ENCODE results near the gene ARHGAP26. TPM values are rescaled to one million over a fixed set of nuclear protein-coding genes. Genes with fewer than 3 reads are reported as not detected.
"Not testable (repeated sequence)": the region's sequence is repeated elsewhere in the genome, so short reads cannot be mapped to it uniquely, and the experiment has no call there.

The ARHGAP26 gene
- total and polyA plus RNA-seq, 2 experiments from 2014 or later, result 9.5 to 16.8 TPM

DNA sequence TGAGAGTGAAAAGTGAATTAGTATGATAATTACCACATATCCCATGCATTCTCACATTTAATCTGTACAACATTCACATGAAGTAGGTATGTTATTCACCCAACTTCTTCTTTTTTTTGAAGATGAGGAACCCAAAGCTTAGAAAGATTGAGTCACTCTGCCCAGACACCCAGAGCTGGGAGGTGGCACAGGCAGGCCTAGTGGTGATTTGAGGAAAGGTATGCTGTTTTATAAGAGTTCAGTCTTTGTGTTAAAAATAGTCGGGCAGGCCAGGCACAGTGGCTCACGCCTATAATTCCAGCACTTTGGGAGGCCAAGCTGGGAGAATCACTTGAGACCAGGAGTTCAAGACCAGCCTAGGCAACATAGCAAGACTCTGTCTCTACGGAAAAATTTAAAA is 348.0 kb downstream of the ARHGAP26 start:
- no peaks in the 10 kb centered on the region for H4K20me1 ChIP-seq (replicated peaks; ENCODE audit: insufficient read depth)
- H3K79me2 ChIP-seq (replicated peaks; ENCODE audit: insufficient read depth), result no peaks in the 10 kb centered on the region
- H3K27me3 Mint-ChIP-seq (ENCODE audit: insufficient read depth, low read depth, poor library complexity), result peaks cover 2% of the 10 kb centered on the region
- DNase-seq (ENCODE audit: low spot score) (no peak), ATAC-seq (peak; percentile 66)
- no peaks in the 10 kb centered on the region for H3F3A ChIP-seq (replicated peaks; ENCODE audit: low read depth)
- no peak for TF ChIP-seq JUNB (IDR thresholded peaks at IDR 0.05; ENCODE audit: unreplicated experiment)
- TF ChIP-seq, protein P1, sequence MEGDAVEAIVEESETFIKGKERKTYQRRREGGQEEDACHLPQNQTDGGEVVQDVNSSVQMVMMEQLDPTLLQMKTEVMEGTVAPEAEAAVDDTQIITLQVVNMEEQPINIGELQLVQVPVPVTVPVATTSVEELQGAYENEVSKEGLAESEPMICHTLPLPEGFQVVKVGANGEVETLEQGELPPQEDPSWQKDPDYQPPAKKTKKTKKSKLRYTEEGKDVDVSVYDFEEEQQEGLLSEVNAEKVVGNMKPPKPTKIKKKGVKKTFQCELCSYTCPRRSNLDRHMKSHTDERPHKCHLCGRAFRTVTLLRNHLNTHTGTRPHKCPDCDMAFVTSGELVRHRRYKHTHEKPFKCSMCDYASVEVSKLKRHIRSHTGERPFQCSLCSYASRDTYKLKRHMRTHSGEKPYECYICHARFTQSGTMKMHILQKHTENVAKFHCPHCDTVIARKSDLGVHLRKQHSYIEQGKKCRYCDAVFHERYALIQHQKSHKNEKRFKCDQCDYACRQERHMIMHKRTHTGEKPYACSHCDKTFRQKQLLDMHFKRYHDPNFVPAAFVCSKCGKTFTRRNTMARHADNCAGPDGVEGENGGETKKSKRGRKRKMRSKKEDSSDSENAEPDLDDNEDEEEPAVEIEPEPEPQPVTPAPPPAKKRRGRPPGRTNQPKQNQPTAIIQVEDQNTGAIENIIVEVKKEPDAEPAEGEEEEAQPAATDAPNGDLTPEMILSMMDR (conservative IDR thresholded peaks at IDR 0.05; ENCODE audit: low read depth in 2 of 2), result 0 out of 4 replicates have a peak, but pooled peaks of 1 of the 2 experiments have one; percentile 28
- TF ChIP-seq EZH2 (IDR thresholded peaks at IDR 0.05; ENCODE audit: low read depth, unreplicated experiment), result no peak
- peaks cover 2% of the 10 kb centered on the region; the same call in 1 of the 3 replicates for H3K36me3 Mint-ChIP-seq (ENCODE audit: low read depth)
- H3K27me3 ChIP-seq (ENCODE audit: insufficient read depth), result no peaks in the 10 kb centered on the region
- H3K4me2 ChIP-seq, result no peak overlapping the region
- no peaks in the 10 kb centered on the region for H3K9me3 Mint-ChIP-seq
- peaks cover 40% of the 10 kb centered on the region for H3K4me1 Mint-ChIP-seq
- no peaks in the 10 kb centered on the region for H3K36me3 ChIP-seq (ENCODE audit: insufficient read depth)
- H2AFZ ChIP-seq, result no peak overlapping the region
- peak overlapping the region; percentile 42; the same call in 1 of the 2 replicates for H3K27ac Mint-ChIP-seq
- H3K27ac ChIP-seq (ENCODE audit: low read depth), result no peak overlapping the region
- peaks cover 35% of the 10 kb centered on the region for H3K4me1 ChIP-seq (ENCODE audit: insufficient read depth)
- no peak overlapping the region for H3K4me3 Mint-ChIP-seq
- no peak overlapping the region for H3K4me3 ChIP-seq
- H3K9me2 ChIP-seq (ENCODE audit: insufficient read depth), result peaks cover 9% of the 10 kb centered on the region

DNA sequence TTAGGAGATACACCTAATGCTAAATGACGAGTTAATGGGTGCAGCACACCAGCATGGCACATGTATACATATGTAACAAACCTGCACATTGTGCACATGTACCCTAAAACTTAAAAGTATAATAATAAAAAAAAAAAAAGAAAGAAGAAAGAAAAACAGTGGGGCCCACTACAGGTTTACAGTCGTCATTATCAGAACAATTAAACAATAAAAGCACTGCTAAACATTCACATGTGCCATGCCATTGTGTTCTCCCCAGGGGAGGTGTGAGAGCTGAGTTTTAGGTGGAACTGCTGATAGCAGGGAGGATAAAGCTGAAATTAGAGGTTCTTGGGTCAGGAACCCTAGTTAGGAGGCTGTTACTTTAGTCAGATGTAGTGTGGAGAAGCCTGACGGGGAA is 348.6 kb downstream of the ARHGAP26 start:
- H4K20me1 ChIP-seq (replicated peaks; ENCODE audit: insufficient read depth); H2AFZ ChIP-seq; H3K27me3 Mint-ChIP-seq (ENCODE audit: insufficient read depth, low read depth, poor library complexity); H3F3A ChIP-seq (replicated peaks; ENCODE audit: low read depth); H3K36me3 Mint-ChIP-seq (ENCODE audit: low read depth); H3K4me3 ChIP-seq; H3K27me3 ChIP-seq (ENCODE audit: insufficient read depth); H3K9me2 ChIP-seq (ENCODE audit: insufficient read depth); H3K36me3 ChIP-seq (ENCODE audit: insufficient read depth); H3K79me2 ChIP-seq (replicated peaks; ENCODE audit: insufficient read depth); DNase-seq (ENCODE audit: low spot score); H3K27ac ChIP-seq (ENCODE audit: low read depth); H3K4me3 Mint-ChIP-seq; H3K9me3 Mint-ChIP-seq: not testable (repeated sequence)
- peak overlapping the region; percentile 45 for H3K27ac Mint-ChIP-seq
- H3K4me1 Mint-ChIP-seq, result peaks cover 40% of the 10 kb centered on the region
- peak overlapping the region; percentile 4; the same call in 1 of the 2 replicates for H3K4me2 ChIP-seq
- ATAC-seq, result peak; percentile 34; the same call in 2 of the 3 replicates
- peaks cover 35% of the 10 kb centered on the region for H3K4me1 ChIP-seq (ENCODE audit: insufficient read depth)

DNA sequence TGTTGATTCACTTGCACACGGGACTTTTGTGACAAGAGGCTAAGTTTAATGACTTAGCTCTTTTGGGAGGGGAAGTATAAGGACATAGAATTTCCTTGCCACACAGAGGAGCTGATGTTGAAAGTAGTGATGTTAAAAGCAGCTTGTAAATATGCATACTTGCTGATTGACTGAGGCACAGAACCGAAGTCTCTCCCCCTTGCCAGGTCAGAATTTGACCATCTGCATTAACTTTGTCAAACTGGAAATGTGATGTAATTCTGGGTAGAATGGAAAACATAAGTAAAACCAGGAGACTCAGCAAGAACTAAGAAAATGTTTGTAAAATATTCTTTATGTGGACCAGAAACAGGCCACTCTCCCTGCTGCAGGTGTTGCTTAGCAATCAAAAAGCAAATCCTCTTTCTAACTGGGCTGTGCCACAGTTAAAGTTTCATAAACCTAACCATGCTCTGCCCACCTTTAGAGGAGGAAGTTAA is 349.2 kb downstream of the ARHGAP26 start:
- Histone ChIP-seq H3F3A (replicated peaks; ENCODE audit: low read depth) (no peaks in the 10 kb centered on the region), H4K20me1 (replicated peaks; ENCODE audit: insufficient read depth) (no peaks in the 10 kb centered on the region), H3K9me2 (ENCODE audit: insufficient read depth) (peaks cover 9% of the 10 kb centered on the region), H3K36me3 (ENCODE audit: insufficient read depth) (no peaks in the 10 kb centered on the region), H3K4me3 (no peak overlapping the region), H3K4me1 (ENCODE audit: insufficient read depth) (peaks cover 35% of the 10 kb centered on the region), H3K79me2 (replicated peaks; ENCODE audit: insufficient read depth) (no peaks in the 10 kb centered on the region), H3K27me3 (ENCODE audit: insufficient read depth) (no peaks in the 10 kb centered on the region), H2AFZ (no peak overlapping the region), H3K4me2 (peak overlapping the region; percentile 4; the same call in 1 of the 2 replicates), H3K27ac (ENCODE audit: low read depth) (no peak overlapping the region)
- Mint-ChIP-seq H3K36me3 (ENCODE audit: low read depth) (peaks cover 2% of the 10 kb centered on the region; the same call in 1 of the 3 replicates), H3K27me3 (ENCODE audit: insufficient read depth, low read depth, poor library complexity) (peaks cover 2% of the 10 kb centered on the region), H3K27ac (peak overlapping the region; percentile 45; the same call in 1 of the 2 replicates), H3K4me3 (no peak overlapping the region), H3K4me1 (peaks cover 40% of the 10 kb centered on the region), H3K9me3 (no peaks in the 10 kb centered on the region)
- ATAC-seq, result no peak
- no peak for DNase-seq (ENCODE audit: low spot score)
- no peak for TF ChIP-seq NANOG (IDR thresholded peaks at IDR 0.05; ENCODE audit: borderline replicate concordance)
- TF ChIP-seq, protein P2, sequence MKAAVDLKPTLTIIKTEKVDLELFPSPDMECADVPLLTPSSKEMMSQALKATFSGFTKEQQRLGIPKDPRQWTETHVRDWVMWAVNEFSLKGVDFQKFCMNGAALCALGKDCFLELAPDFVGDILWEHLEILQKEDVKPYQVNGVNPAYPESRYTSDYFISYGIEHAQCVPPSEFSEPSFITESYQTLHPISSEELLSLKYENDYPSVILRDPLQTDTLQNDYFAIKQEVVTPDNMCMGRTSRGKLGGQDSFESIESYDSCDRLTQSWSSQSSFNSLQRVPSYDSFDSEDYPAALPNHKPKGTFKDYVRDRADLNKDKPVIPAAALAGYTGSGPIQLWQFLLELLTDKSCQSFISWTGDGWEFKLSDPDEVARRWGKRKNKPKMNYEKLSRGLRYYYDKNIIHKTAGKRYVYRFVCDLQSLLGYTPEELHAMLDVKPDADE (IDR thresholded peaks at IDR 0.05), result no peak
- TF ChIP-seq EZH2 (IDR thresholded peaks at IDR 0.05; ENCODE audit: low read depth, unreplicated experiment), result no peak
- no peak for TF ChIP-seq ZNF114 (CRISPR knock-in tag; IDR thresholded peaks at IDR 0.05)
- TF ChIP-seq, protein P1 (conservative IDR thresholded peaks at IDR 0.05; ENCODE audit: low read depth in 2 of 2), result no peak

All from GM23338 (cell line).